Smooth muscle cell (in vitro differentiated cells): ENCODE results near the gene ADCK1. TPM values are rescaled to one million over a fixed set of nuclear protein-coding genes. Genes with fewer than 3 reads are reported as not detected.

Source experiments
- DNase-seq: peaks from one replicate; lab custom pipeline; 2025; ENCODE audit not compliant: unreplicated experiment; lab: John Stamatoyannopoulos, UW
- H2AFZ ChIP-seq: fragments of 200-600 bp; sonication (generic); 2 replicates; pipeline ENCODE4 v1.6.0; 2016; ENCODE audit warnings: antibody characterized with exemption, low read depth, mild to moderate bottlenecking
- H3F3A ChIP-seq: fragments of 200-600 bp; sonication (generic); 2 replicates; pipeline ENCODE4 v1.6.0; 2017; ENCODE audit warnings: antibody characterized with exemption, low read depth
- H3K27ac ChIP-seq: fragments of 200-600 bp; sonication (generic); 2 replicates; pipeline ENCODE4 v1.5.1; 2016; ENCODE audit warnings: low read depth, mild to moderate bottlenecking
- H3K27me3 ChIP-seq: fragments of 200-600 bp; sonication (generic); 2 replicates; pipeline ENCODE4 v1.6.1; 2016; ENCODE audit warnings: low read depth, mild to moderate bottlenecking
- H3K36me3 ChIP-seq: fragments of 200-600 bp; sonication (generic); 2 replicates; pipeline ENCODE4 v1.5.1; 2016; ENCODE audit warnings: low read depth
- H3K4me1 ChIP-seq: fragments of 200-600 bp; sonication (generic); 2 replicates; pipeline ENCODE4 v1.5.1; 2016; ENCODE audit warnings: low read depth
- H3K4me2 ChIP-seq: fragments of 200-600 bp; sonication (generic); 2 replicates; pipeline ENCODE4 v1.6.0; 2016; ENCODE audit warnings: mild to moderate bottlenecking
- H3K4me3 ChIP-seq: fragments of 200-600 bp; sonication (generic); 2 replicates; pipeline ENCODE4 v1.5.1; 2016; ENCODE audit warnings: mild to moderate bottlenecking
- H3K79me2 ChIP-seq: fragments of 200-600 bp; sonication (generic); 2 replicates; pipeline ENCODE4 v1.6.0; 2016; ENCODE audit warnings: low read depth, mild to moderate bottlenecking
- H3K9ac ChIP-seq: fragments of 200-600 bp; sonication (generic); 2 replicates; pipeline ENCODE4 v1.6.0; 2016; ENCODE audit warnings: low read depth
- H3K9me3 ChIP-seq: fragments of 200-600 bp; sonication (generic); replicated peaks from 2 replicates; pipeline ENCODE4 v1.5.1; 2016; ENCODE audit warnings: low read depth
- H4K20me1 ChIP-seq: fragments of 200-600 bp; sonication (generic); 2 replicates; pipeline ENCODE4 v1.6.0; 2016; ENCODE audit warnings: low read depth
- CTCF ChIP-seq: fragments of 200-600 bp; sonication (generic); IDR thresholded peaks from 2 replicates; pipeline ENCODE4 v1.5.1; 2017; ENCODE audit warnings: borderline replicate concordance, mild to moderate bottlenecking, antibody characterized with exemption; ENCODE audit not compliant: insufficient read depth, poor library complexity, severe bottlenecking
- WGBS: methylation state at CpG from one replicate; pipeline ENCODE4 v1.1.7; 2016; ENCODE audit warnings: low lambda C conversion rate; 5-methylcytosine and 5-hydroxymethylcytosine counted together
- polyA plus RNA-seq: library from polyadenylated mRNA; unstranded; fragments of >200 nt; fragmentation: Nextera tagmentation; extraction: Ambion mirVana; gene quantifications from 2 replicates; pipeline ENCODE4 v1.2.1, GENCODE V29; 2016
- total RNA-seq: library from RNA; depleted of rRNA; stranded (reverse); fragments of >200 nt; gene quantifications from 2 replicates; pipeline ENCODE4 v1.2.3, GENCODE V29; 2014

The ADCK1 gene
- total and polyA plus RNA-seq, 2 experiments from 2014 or later = 4.2 to 5.1 TPM

GRCh38 chr14:77870646-77871045, 70.7 kb downstream of the ADCK1 start:
- H3K9me3 ChIP-seq = no peaks in the 10 kb centered on the region
- no peak overlapping the region for H3K9ac ChIP-seq
- no peak overlapping the region for H3K27ac ChIP-seq
- no peaks in the 10 kb centered on the region for H3K36me3 ChIP-seq
- TF ChIP-seq CTCF = no peak
- no peaks in the 10 kb centered on the region for H3K79me2 ChIP-seq
- DNase-seq = no peak
- no peak overlapping the region for H3K4me2 ChIP-seq
- no peak overlapping the region for H2AFZ ChIP-seq
- WGBS = 83% methylated on average over 4 of the region's 4 CpGs
- no peaks in the 10 kb centered on the region for H3K4me1 ChIP-seq
- no peaks in the 10 kb centered on the region for H3K27me3 ChIP-seq
- H4K20me1 ChIP-seq = no peaks in the 10 kb centered on the region
- H3F3A ChIP-seq = no peaks in the 10 kb centered on the region
- H3K4me3 ChIP-seq = no peak overlapping the region

GRCh38 chr14:77872152-77872551, 72.2 kb downstream of the ADCK1 start:
- Histone ChIP-seq H3K27me3 (no peaks in the 10 kb centered on the region), H3F3A (no peaks in the 10 kb centered on the region), H3K4me3 (no peak overlapping the region), H3K4me2 (no peak overlapping the region), H3K4me1 (no peaks in the 10 kb centered on the region), H2AFZ (no peak overlapping the region), H3K79me2 (no peaks in the 10 kb centered on the region), H3K9ac (no peak overlapping the region), H3K9me3 (no peaks in the 10 kb centered on the region), H4K20me1 (no peaks in the 10 kb centered on the region), H3K36me3 (no peaks in the 10 kb centered on the region), H3K27ac (no peak overlapping the region)
- TF ChIP-seq CTCF = no peak
- no peak for DNase-seq
- WGBS = 90% methylated on average over 8 of the region's 8 CpGs

- Histone ChIP-seq H3K27me3 (no peaks in the 10 kb centered on the region), H3K9me3 (no peaks in the 10 kb centered on the region), H3K9ac (no peak overlapping the region), H3K27ac (no peak overlapping the region), H3K36me3 (no peaks in the 10 kb centered on the region), H2AFZ (no peak overlapping the region), H3K4me1 (no peaks in the 10 kb centered on the region), H3F3A (no peaks in the 10 kb centered on the region), H4K20me1 (no peaks in the 10 kb centered on the region), H3K79me2 (no peaks in the 10 kb centered on the region), H3K4me2 (no peak overlapping the region), H3K4me3 (no peak overlapping the region)
- DNase-seq = no peak
- no peak for TF ChIP-seq CTCF
- WGBS = 94% methylated on average over 4 of the region's 4 CpGs
Measured at GRCh38 chr14:77872983-77873382, 73.1 kb downstream of the ADCK1 start.

- Histone ChIP-seq H2AFZ (no peak overlapping the region), H3K4me1 (peaks cover 3% of the 10 kb centered on the region), H3K9ac (no peak overlapping the region), H3K4me3 (no peak overlapping the region), H3K79me2 (no peaks in the 10 kb centered on the region), H3F3A (no peaks in the 10 kb centered on the region), H3K27me3 (no peaks in the 10 kb centered on the region), H4K20me1 (no peaks in the 10 kb centered on the region), H3K9me3 (no peaks in the 10 kb centered on the region), H3K4me2 (no peak overlapping the region), H3K36me3 (no peaks in the 10 kb centered on the region), H3K27ac (no peak overlapping the region)
- WGBS = 90% methylated on average over 4 of the region's 4 CpGs
- no peak for TF ChIP-seq CTCF
- DNase-seq = no peak
Measured at GRCh38 chr14:77878783-77879182, 78.9 kb downstream of the ADCK1 start.
